UCSD-AML1 (cell line): ENCODE results near the gene HELZ.
"Not testable (repeated sequence)": the region's sequence is repeated elsewhere in the genome, so short reads cannot be mapped to it uniquely, and the experiment has no call there.

ENCODE experiments used
- DNase-seq: peaks from one replicate; lab custom pipeline; 2025; ENCODE audit not compliant: unreplicated experiment; lab: John Stamatoyannopoulos, UW

Gene HELZ

GRCh38 chr17:67245073-67245693 lies at the start of gene HELZ:
HELZ (minus strand) TSS chr17:67245196; CDS start chr17:67218804, 26,392 bp downstream.
- peak; percentile 80 for DNase-seq

- DNase-seq: peak; percentile 73
Observed at GRCh38 chr17:67293251-67294203, 48.5 kb upstream of the HELZ start.

GRCh38 chr17:67290711-67291291 lies 45.8 kb upstream of the HELZ start:
- DNase-seq: no peak

- no peak for DNase-seq
Observed at GRCh38 chr17:67290244-67290643, 45.2 kb upstream of the HELZ start.

GRCh38 chr17:67289181-67289876 lies 44.3 kb upstream of the HELZ start:
- peak; percentile 32 for DNase-seq

- not testable (repeated sequence) for DNase-seq
Observed at GRCh38 chr17:67286826-67287225, 41.8 kb upstream of the HELZ start.

- no peak for DNase-seq
Observed at GRCh38 chr17:67285360-67285759, 40.4 kb upstream of the HELZ start.

GRCh38 chr17:67283731-67284516 lies 38.9 kb upstream of the HELZ start:
- DNase-seq: no peak

- no peak for DNase-seq
Observed at GRCh38 chr17:67281743-67282142, 36.7 kb upstream of the HELZ start.

- DNase-seq: no peak
Observed at GRCh38 chr17:67281053-67281452, 36.1 kb upstream of the HELZ start.

GRCh38 chr17:67280279-67280678 lies 35.3 kb upstream of the HELZ start:
- no peak for DNase-seq

GRCh38 chr17:67279115-67279514 lies 34.1 kb upstream of the HELZ start:
- DNase-seq: no peak

- DNase-seq: no peak
Observed at GRCh38 chr17:67278363-67278762, 33.4 kb upstream of the HELZ start.

GRCh38 chr17:67276075-67276474 lies 31.1 kb upstream of the HELZ start:
- DNase-seq: no peak

GRCh38 chr17:67274466-67274865 lies 29.5 kb upstream of the HELZ start:
- DNase-seq: no peak

- no peak for DNase-seq
Observed at GRCh38 chr17:67273900-67274299, 28.9 kb upstream of the HELZ start.

GRCh38 chr17:67272312-67273047 lies 27.5 kb upstream of the HELZ start:
- DNase-seq: peak; percentile 17

GRCh38 chr17:67271187-67271586 lies 26.2 kb upstream of the HELZ start:
- DNase-seq: not testable (repeated sequence)

- DNase-seq: no peak
Observed at GRCh38 chr17:67270416-67270815, 25.4 kb upstream of the HELZ start.

GRCh38 chr17:67266496-67266895 lies 21.5 kb upstream of the HELZ start:
- DNase-seq: no peak
